Activated CD8-positive, alpha-beta memory T cell treated with anti-CD3 and anti-CD28 coated beads for 4 hours (primary cell): Measurements from ENCODE around the gene POU3F2.

Experiments
- DNase-seq, 2 donors: peaks; one replicate each; pipeline ENCODE4 v3.0.0-alpha.2; 2020; ENCODE audit warnings: low read depth in 2 of 2

POU3F2 gene

GRCh38 chr6:98834060-98835031 is at the start of gene POU3F2:
Gene POU3F2 (plus strand): TSS chr6:98834574. CDS start chr6:98834874, 300 bp downstream.
- peak; percentile 24 to 39 for DNase-seq

- DNase-seq, result no peak
These were observed 46.9 kb upstream of the POU3F2 start for GRCh38 chr6:98787435-98787834.

GRCh38 chr6:98787961-98788360 is 46.4 kb upstream of the POU3F2 start:
- DNase-seq, result no peak

- DNase-seq, result no peak
These were observed 40.0 kb upstream of the POU3F2 start for GRCh38 chr6:98794307-98794842.

- no peak for DNase-seq
These were observed 37.0 kb upstream of the POU3F2 start for GRCh38 chr6:98797217-98797994.

- no peak for DNase-seq
These were observed 33.5 kb upstream of the POU3F2 start for GRCh38 chr6:98800866-98801265.

GRCh38 chr6:98808541-98809210 is 25.7 kb upstream of the POU3F2 start:
- DNase-seq, result no peak

GRCh38 chr6:98812220-98812619 is 22.2 kb upstream of the POU3F2 start:
- no peak for DNase-seq

- DNase-seq, result no peak
These were observed 17.6 kb upstream of the POU3F2 start for GRCh38 chr6:98816799-98817198.

- no peak for DNase-seq
These were observed 12.5 kb upstream of the POU3F2 start for GRCh38 chr6:98821756-98822405.

- DNase-seq, result no peak
These were observed 10.8 kb upstream of the POU3F2 start for GRCh38 chr6:98823428-98824161.

- no peak for DNase-seq
These were observed 10.0 kb upstream of the POU3F2 start for GRCh38 chr6:98824162-98824901.

GRCh38 chr6:98824902-98825599 is 9.3 kb upstream of the POU3F2 start:
- DNase-seq, result no peak

- no peak for DNase-seq
These were observed 8.7 kb upstream of the POU3F2 start for GRCh38 chr6:98825600-98826230.

GRCh38 chr6:98827295-98828159 is 6.8 kb upstream of the POU3F2 start:
- no peak for DNase-seq

- DNase-seq, result no peak
These were observed 6.1 kb upstream of the POU3F2 start for GRCh38 chr6:98828211-98828788.

GRCh38 chr6:98828941-98829411 is 5.4 kb upstream of the POU3F2 start:
- no peak for DNase-seq
